ENCODE results near the gene RAD51B. TPM values are rescaled to one million over a fixed set of nuclear protein-coding genes. Genes with fewer than 3 reads are reported as not detected.
A peak's percentile ranks its signal among the peaks of the same experiment; 100 is the strongest.

The RAD51B gene
- total RNA-seq, 6 donors from 2014 or later, result 10.6 to 63.9 (median 18.4) TPM

GRCh38 chr14:68440820-68441219 lies 621.2 kb downstream of the RAD51B start:
- Histone ChIP-seq H3K27ac (no peak overlapping the region), H3K4me1 (peaks cover 0 to 3% (median 1%) of the 10 kb centered on the region in 4 donors), H3K27me3 (no peaks in the 10 kb centered on the region), H3K4me3 (no peak overlapping the region), H3K36me3 (no peaks in the 10 kb centered on the region), H3K9me3 (no peaks in the 10 kb centered on the region)
- no peak for ATAC-seq (ENCODE audit: low FRiP score in 2 of 2)
- DNase-seq, result no peak
- TF ChIP-seq POLR2AphosphoS5 (IDR thresholded peaks at IDR 0.05) (no peak), EP300 (IDR thresholded peaks at IDR 0.05) (no peak), CTCF (IDR thresholded peaks at IDR 0.05) (no peak), POLR2A (IDR thresholded peaks at IDR 0.05) (no peak)

GRCh38 chr14:68441542-68441941 lies 622.0 kb downstream of the RAD51B start:
- ATAC-seq (ENCODE audit: low FRiP score in 2 of 2), result no peak
- no peaks in the 10 kb centered on the region for H3K9me3 ChIP-seq
- peaks cover 0 to 3% (median 1%) of the 10 kb centered on the region in 4 donors for H3K4me1 ChIP-seq
- no peaks in the 10 kb centered on the region for H3K27me3 ChIP-seq
- WGBS, 2 donors, result 52 to 58% methylated on average over 3 of the region's 3 CpGs
- no peak overlapping the region for H3K4me3 ChIP-seq
- TF ChIP-seq EP300 (IDR thresholded peaks at IDR 0.05) (no peak), POLR2AphosphoS5 (IDR thresholded peaks at IDR 0.05) (no peak), CTCF (IDR thresholded peaks at IDR 0.05) (no peak), POLR2A (IDR thresholded peaks at IDR 0.05) (no peak)
- H3K27ac ChIP-seq, result no peak overlapping the region
- no peaks in the 10 kb centered on the region for H3K36me3 ChIP-seq
- no peak for DNase-seq

DNA sequence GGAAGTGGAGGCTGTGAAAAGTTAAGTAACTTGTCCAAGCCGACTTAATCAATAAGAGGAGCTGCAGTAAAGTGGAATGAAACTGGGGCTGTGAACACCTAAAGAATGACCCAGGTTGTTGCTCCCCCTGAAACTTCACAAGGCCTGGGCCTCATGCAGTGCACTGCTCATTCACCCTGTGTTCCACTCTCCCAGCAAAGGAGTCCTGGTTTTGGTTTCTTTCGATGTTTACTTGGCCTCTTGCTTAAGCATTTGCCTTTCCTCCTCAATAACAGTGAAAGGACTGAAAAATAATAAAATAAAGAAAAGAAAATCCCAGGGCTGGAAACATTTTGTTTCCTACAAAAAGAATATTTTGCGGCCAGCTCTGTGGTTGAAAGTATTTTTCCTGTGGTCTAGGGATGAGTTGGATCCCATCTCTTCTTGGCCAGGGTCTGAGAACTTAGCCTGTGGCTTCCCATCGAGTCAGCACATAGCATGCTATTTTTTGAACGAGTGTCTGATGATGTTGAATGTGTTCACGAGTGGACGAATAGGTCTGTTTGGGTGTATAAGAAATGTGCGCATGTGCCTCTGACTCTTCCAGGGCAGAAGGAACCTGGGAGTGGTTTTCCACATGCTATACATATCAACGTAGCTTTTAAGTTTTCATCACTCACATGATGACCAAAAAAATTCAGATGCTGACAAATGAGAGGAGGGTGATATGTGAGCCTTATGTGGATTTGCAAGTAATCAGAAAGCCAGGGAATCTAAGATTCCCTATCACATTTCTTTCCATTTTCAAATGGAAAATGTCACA lies 623.5 kb downstream of the RAD51B start:
- Histone ChIP-seq H3K4me3 (no peak overlapping the region), H3K9me3 (no peaks in the 10 kb centered on the region), H3K27me3 (no peaks in the 10 kb centered on the region), H3K36me3 (no peaks in the 10 kb centered on the region), H3K4me1 (peaks cover under 1 to 5% (median 3%) of the 10 kb centered on the region in 4 donors), H3K27ac (no peak overlapping the region)
- no peak for TF ChIP-seq CTCF (IDR thresholded peaks at IDR 0.05)
- no peak for TF ChIP-seq EP300 (IDR thresholded peaks at IDR 0.05)
- no peak for TF ChIP-seq POLR2AphosphoS5 (IDR thresholded peaks at IDR 0.05)
- no peak for TF ChIP-seq POLR2A (IDR thresholded peaks at IDR 0.05)
- WGBS, 2 donors, result 82 to 87% methylated on average over 9 of the region's 9 CpGs
- ATAC-seq (ENCODE audit: low FRiP score in 2 of 2), result peak in 1 of 2 donors; percentile 54
- no peak for DNase-seq

- H3K4me1 ChIP-seq, result peaks cover 3 to 9% (median 7%) of the 10 kb centered on the region in 4 donors
- no peak overlapping the region for H3K27ac ChIP-seq
- H3K36me3 ChIP-seq, result no peaks in the 10 kb centered on the region
- no peak overlapping the region for H3K4me3 ChIP-seq
- ATAC-seq (ENCODE audit: low FRiP score in 2 of 2), result no peak
- H3K27me3 ChIP-seq, result no peaks in the 10 kb centered on the region
- WGBS, 2 donors, result 8 to 9% methylated on average over 2 of the region's 2 CpGs
- TF ChIP-seq EP300 (IDR thresholded peaks at IDR 0.05) (no peak), POLR2A (IDR thresholded peaks at IDR 0.05) (no peak)
- no peak for DNase-seq
- H3K9me3 ChIP-seq, result no peaks in the 10 kb centered on the region
These were observed 625.0 kb downstream of the RAD51B start for GRCh38 chr14:68444449-68445168.

DNA sequence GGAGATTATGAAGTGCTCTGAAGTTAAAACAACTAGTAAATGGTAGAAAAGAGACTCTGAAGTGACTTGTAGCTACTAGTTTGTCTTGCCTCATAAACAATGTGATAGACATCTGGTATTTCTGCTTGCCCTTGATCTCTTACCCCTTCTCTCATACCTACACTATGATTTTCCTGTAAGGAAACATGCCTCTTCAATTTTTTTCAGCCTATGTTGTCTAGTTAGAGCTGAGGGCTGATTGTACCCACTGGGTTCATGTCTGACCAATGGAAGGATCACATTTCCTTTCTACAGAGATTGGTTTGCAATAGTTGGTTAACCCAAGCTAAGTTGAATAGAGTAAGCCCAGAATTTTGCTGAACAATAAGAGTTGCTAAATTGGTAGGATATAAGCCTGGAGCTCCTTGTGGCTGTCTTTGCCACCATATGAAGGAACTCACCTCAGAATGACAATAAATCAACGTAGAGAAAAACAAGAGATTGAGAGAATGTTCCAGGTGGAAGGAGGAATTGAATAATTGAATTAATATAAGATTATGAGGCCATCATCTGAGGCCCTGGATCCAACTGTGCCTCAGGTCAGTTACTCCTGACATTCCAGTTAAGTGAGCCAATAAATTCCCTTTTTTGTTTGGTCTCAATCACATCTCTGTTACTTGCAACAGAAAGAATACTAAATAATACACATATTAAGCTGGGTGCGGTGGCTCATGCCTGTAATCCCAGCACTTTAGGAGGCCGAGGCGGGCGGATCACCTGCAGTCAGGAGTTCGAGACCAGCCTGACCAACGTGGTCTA lies 626.9 kb downstream of the RAD51B start:
- H3K27me3 ChIP-seq, result no peaks in the 10 kb centered on the region
- H3K9me3 ChIP-seq, result no peaks in the 10 kb centered on the region
- no peak overlapping the region for H3K27ac ChIP-seq
- no peaks in the 10 kb centered on the region for H3K36me3 ChIP-seq
- H3K4me3 ChIP-seq, result no peak overlapping the region
- WGBS, 2 donors, result 95 to 96% methylated on average over 7 of the region's 7 CpGs
- H3K4me1 ChIP-seq, result peaks cover 3 to 9% (median 7%) of the 10 kb centered on the region in 4 donors
- peak in 1 of 2 donors; percentile 12 for DNase-seq
- no peak for TF ChIP-seq POLR2A (IDR thresholded peaks at IDR 0.05)
- TF ChIP-seq EP300 (IDR thresholded peaks at IDR 0.05), result no peak
- no peak for TF ChIP-seq CTCF (IDR thresholded peaks at IDR 0.05)
- TF ChIP-seq POLR2AphosphoS5 (IDR thresholded peaks at IDR 0.05), result no peak
- ATAC-seq (ENCODE audit: low FRiP score in 2 of 2), result no peak

Measured in upper lobe of left lung (tissue), 6 donors.